HCT116 (cell line): ENCODE data around the gene RHBDL3. TPM values are rescaled to one million over a fixed set of nuclear protein-coding genes. Genes with fewer than 3 reads are reported as not detected.

Experiments used
- ATAC-seq: fragments of 200-7000 bp; cut with Tn5 transposase; 2 replicates; pipeline ENCODE4 v1.9.1; 2020; ENCODE audit warnings: mild to moderate bottlenecking, moderate library complexity
- BruUV-seq: library from RNA; stranded (reverse); fragments of 400-500 nt; replicated peaks from 2 replicates; lab custom pipeline; 2021; lab: Mats Ljungman, UMichigan
- CTCF ChIA-PET: fragments of 300-600 bp; sonication (Branson Sonifier 250); formaldehyde crosslinking; loops from one replicate; lab custom pipeline; 2021; ENCODE audit warnings: antibody characterized with exemption; lab: Charles Lee
- POLR2A ChIA-PET: fragments of 300-600, 350-600 bp; sonication (Branson Sonifier 250); formaldehyde crosslinking; loops from one replicate; lab custom pipeline; 2021; ENCODE audit warnings: antibody characterized with exemption; lab: Charles Lee
- RAD21 ChIA-PET, 2 experiments: fragments of 300-600 bp; sonication (Branson Sonifier 250); formaldehyde crosslinking; loops; one replicate each; lab custom pipeline; 2023; ENCODE audit warnings: low total read pairs in 2 of 2; ENCODE audit not compliant: uncharacterized antibody in 2 of 2, unreplicated experiment in 2 of 2, low non-redundant PET in 1 of 2; lab: Charles Lee
- DNase-seq: peaks from one replicate; pipeline ENCODE4 v3.0.0-alpha.2; 2010; ENCODE audit warnings: low read depth, low spot score
- H2AFZ ChIP-seq: fragments of 200-600 bp; shearing (Covaris generic), sonication (generic); 2 replicates; pipeline ENCODE4 v1.6.1; 2017; ENCODE audit warnings: low read depth, mixed run types, mixed read lengths, antibody characterized with exemption, low read length; ENCODE audit not compliant: poor library complexity, severe bottlenecking
- H3K27ac ChIP-seq: 2 replicates; pipeline ENCODE4 v1.5.1; 2012; ENCODE audit warnings: low read depth, low read length
- H3K27me3 ChIP-seq: fragments of 200-600 bp; sonication (generic); 2 replicates; pipeline ENCODE4 v1.6.1; 2016; ENCODE audit warnings: mixed run types, low read length, mixed read lengths; ENCODE audit not compliant: insufficient read depth
- H3K36me3 ChIP-seq, 2 experiments: fragments of 200-500 bp in 1 of 2; fragments of 200-600 bp in 1 of 2; sonication (Bioruptor generic) in 1 of 2; sonication (generic) in 1 of 2; 2 replicates each; pipeline versions ENCODE4 v1.5.1 to v1.6.1; 2014 to 2016; ENCODE audit warnings: low read length in 2 of 2, inconsistent platforms in 1 of 2, mixed read lengths in 1 of 2, mixed run types in 1 of 2; ENCODE audit not compliant: insufficient read depth in 2 of 2, control insufficient read depth in 1 of 2
- H3K4me1 ChIP-seq, 2 experiments: fragments of 200-600 bp in 1 of 2; sonication (generic) in 1 of 2; 2 replicates each; pipeline versions ENCODE4 v1.5.1 to v1.6.1; 2012 to 2017; ENCODE audit warnings: low read length in 2 of 2, inconsistent platforms in 1 of 2, mild to moderate bottlenecking in 1 of 2, mixed read lengths in 1 of 2, mixed run types in 1 of 2, moderate library complexity in 1 of 2; ENCODE audit not compliant: insufficient read depth in 2 of 2, control insufficient read depth in 1 of 2
- H3K4me2 ChIP-seq: fragments of 200-600 bp; sonication (generic); 2 replicates; pipeline ENCODE4 v1.6.1; 2017; ENCODE audit warnings: mixed run types, low read length, mixed read lengths
- H3K4me3 ChIP-seq, 2 experiments: fragments of 200-600 bp in 1 of 2; sonication (generic) in 1 of 2; replicated peaks in 1 of 2; 2 replicates each; pipeline ENCODE4 v1.5.1; 2011 to 2016; ENCODE audit warnings: low read length in 2 of 2, control low read depth in 1 of 2, low read depth in 1 of 2, mild to moderate bottlenecking in 1 of 2, mixed read lengths in 1 of 2, mixed run types in 1 of 2
- H3K79me2 ChIP-seq: fragments of 200-600 bp; sonication (generic); 2 replicates; pipeline ENCODE4 v1.6.1; 2017; ENCODE audit warnings: mild to moderate bottlenecking, mixed run types, low read length, moderate library complexity, mixed read lengths; ENCODE audit not compliant: insufficient read depth
- H3K9ac ChIP-seq: fragments of 200-600 bp; sonication (generic); 2 replicates; pipeline ENCODE4 v1.6.1; 2016; ENCODE audit warnings: low read length, mixed read lengths
- H3K9me2 ChIP-seq: fragments of 200-600 bp; sonication (generic), shearing (Covaris generic); 2 replicates; pipeline ENCODE4 v1.6.1; 2017; ENCODE audit warnings: mixed run types, mild to moderate bottlenecking, moderate library complexity; ENCODE audit not compliant: insufficient read depth
- H3K9me3 ChIP-seq, 2 experiments: fragments of 200-500 bp in 1 of 2; fragments of 200-600 bp in 1 of 2; sonication (Bioruptor generic) in 1 of 2; sonication (generic) in 1 of 2; 2 replicates each; pipeline ENCODE4 v1.6.1; 2014 to 2017; ENCODE audit warnings: low read length in 2 of 2, mixed read lengths in 2 of 2, inconsistent platforms in 1 of 2, low read depth in 1 of 2, mild to moderate bottlenecking in 1 of 2, mixed run types in 1 of 2, moderate library complexity in 1 of 2; ENCODE audit not compliant: control insufficient read depth in 1 of 2, insufficient read depth in 1 of 2
- H4K20me1 ChIP-seq: fragments of 200-600 bp; sonication (generic), shearing (Covaris generic); 2 replicates; pipeline ENCODE4 v1.6.1; 2017; ENCODE audit warnings: mixed run types, mild to moderate bottlenecking, moderate library complexity; ENCODE audit not compliant: insufficient read depth
- CBX3 ChIP-seq: IDR thresholded peaks from 2 replicates; pipeline ENCODE4 v1.6.1; 2012; ENCODE audit warnings: low read depth
- CEBPB ChIP-seq: IDR thresholded peaks from 2 replicates; pipeline ENCODE4 v1.6.1; 2012; ENCODE audit warnings: low read depth
- EGR1 ChIP-seq: IDR thresholded peaks from 2 replicates; pipeline ENCODE4 v1.6.1; 2012; ENCODE audit warnings: low read depth
- ELF1 ChIP-seq: IDR thresholded peaks from 2 replicates; pipeline ENCODE4 v1.6.1; 2012; ENCODE audit warnings: low read depth, borderline replicate concordance
- JUND ChIP-seq: IDR thresholded peaks from 2 replicates; pipeline ENCODE4 v1.6.1; 2012
- POLR2A ChIP-seq: IDR thresholded peaks from 2 replicates; pipeline ENCODE4 v1.7.0; 2011; ENCODE audit warnings: borderline replicate concordance; ENCODE audit not compliant: insufficient read depth, insufficient read length; ENCODE audit errors: extremely low read depth
- POLR2AphosphoS5 ChIP-seq: IDR thresholded peaks from 2 replicates; pipeline ENCODE4 v1.6.1; 2011; ENCODE audit warnings: mild to moderate bottlenecking, low read depth, low read length, moderate library complexity
- SIN3A ChIP-seq: IDR thresholded peaks from 2 replicates; pipeline ENCODE4 v1.6.1; 2012; ENCODE audit warnings: low read depth
- SRF ChIP-seq: IDR thresholded peaks from 2 replicates; pipeline ENCODE4 v1.6.1; 2012; ENCODE audit warnings: low read depth
- TCF7L2 ChIP-seq: IDR thresholded peaks from 2 replicates; pipeline ENCODE4 v1.7.0; 2011; ENCODE audit warnings: borderline replicate concordance, inconsistent platforms; ENCODE audit not compliant: insufficient read depth, insufficient read length; ENCODE audit errors: extremely low read depth
- YY1 ChIP-seq: IDR thresholded peaks from 2 replicates; pipeline ENCODE4 v1.6.1; 2011; ENCODE audit warnings: low read length, low read depth, moderate library complexity, mild to moderate bottlenecking; ENCODE audit not compliant: insufficient replicate concordance; ENCODE audit errors: extremely low read depth
- ZFX ChIP-seq: fragments of 450-650 bp; IDR thresholded peaks from 2 replicates; pipeline ENCODE4 v1.6.1; 2017
- ZNF274 ChIP-seq: fragments of 200-500 bp; sonication (Bioruptor generic); IDR thresholded peaks from 2 replicates; pipeline ENCODE4 v1.6.1; 2014; ENCODE audit warnings: mild to moderate bottlenecking, low read depth, low read length, inconsistent platforms
- intact Hi-C: fragments of 100-400 bp; cut with micrococcal nuclease; formaldehyde crosslinking; loops from 2 replicates; pipeline ENCODE4 v1.10.0; 2022
- total RNA-seq: library from RNA; stranded (reverse); gene quantifications from one replicate; pipeline ENCODE4 v1.2.1, GENCODE V29; 2021; ENCODE audit not compliant: unreplicated experiment
- TF ChIP-seq, protein P1 (sequence below): IDR thresholded peaks from 2 replicates; pipeline ENCODE4 v1.6.1; 2011; ENCODE audit warnings: mild to moderate bottlenecking, low read length, moderate library complexity; ENCODE audit not compliant: insufficient replicate concordance; ENCODE audit errors: extremely low read depth
- TF ChIP-seq, protein P2 (sequence below), 3 experiments: fragments of 200-600 bp in 1 of 3; sonication (generic) in 1 of 3; IDR thresholded peaks in 2 of 3; conservative IDR thresholded peaks in 1 of 3; 2 replicates each; pipeline ENCODE4 v1.5.1; 2012 to 2017; ENCODE audit warnings: low read depth in 2 of 3, low read length in 2 of 3, antibody characterized with exemption in 1 of 3, borderline replicate concordance in 1 of 3, control low read depth in 1 of 3, mild to moderate bottlenecking in 1 of 3, mixed read lengths in 1 of 3, mixed run types in 1 of 3, moderate library complexity in 1 of 3; ENCODE audit not compliant: insufficient read depth in 1 of 3

Gene RHBDL3
- total RNA-seq, 1 experiment from 2014 or later: 4.0 TPM

DNA sequence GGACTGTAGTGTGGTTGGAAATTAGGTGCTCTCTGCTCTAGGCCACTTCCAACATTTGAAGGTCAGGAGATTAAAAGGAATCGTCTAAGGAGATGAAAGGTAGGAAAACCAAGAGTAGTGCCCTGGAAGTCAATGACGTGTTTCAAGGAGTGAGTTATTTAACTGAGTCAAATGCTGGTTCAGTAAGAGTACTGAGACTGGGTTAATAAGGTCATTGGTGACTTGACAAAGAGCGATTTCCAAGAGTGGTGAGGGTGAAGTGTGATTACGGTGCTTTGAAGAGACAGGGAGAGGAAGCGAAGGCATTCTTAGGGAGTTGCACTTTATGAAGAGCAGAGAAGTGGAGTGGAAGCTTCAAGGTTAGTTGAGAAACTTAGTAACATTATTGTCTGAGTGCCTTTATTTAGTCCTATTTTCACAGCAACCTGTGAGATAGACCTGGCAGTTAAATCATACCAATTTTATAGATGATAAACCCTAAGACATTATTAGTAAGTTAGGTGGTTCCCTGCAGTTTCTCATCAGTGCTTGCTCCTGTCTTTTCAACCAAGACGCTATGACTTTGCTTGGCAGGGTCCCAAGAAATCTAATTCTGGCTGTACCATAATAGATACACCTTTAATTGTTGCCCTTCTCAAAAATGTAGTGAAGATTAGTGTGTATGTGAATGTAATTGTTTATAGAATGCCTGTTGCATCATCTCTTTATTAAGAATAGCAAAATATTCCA is 90.2 kb downstream of the RHBDL3 start:
- H3K4me3 ChIP-seq: no peak overlapping the region
- no peaks in the 10 kb centered on the region for H3K9me2 ChIP-seq
- H3K27me3 ChIP-seq: no peaks in the 10 kb centered on the region
- BruUV-seq: no TSS peak
- ChIA-PET RAD21 (no interaction called here), CTCF (no interaction called here), POLR2A (interaction anchor here (1.1 kb wide), 1 partner anchor 10 kb away, joined by 3 read pairs; no protein-coding TSS in a partner anchor)
- no peak for ATAC-seq
- no peak overlapping the region for H2AFZ ChIP-seq
- H3K79me2 ChIP-seq: peaks cover 100% of the 10 kb centered on the region
- peaks cover 46 to 71% of the 10 kb centered on the region in 2 experiments for H3K36me3 ChIP-seq
- H4K20me1 ChIP-seq: peaks cover 62% of the 10 kb centered on the region; the same call in 1 of the 2 replicates
- intact Hi-C loops: no loop called here
- H3K27ac ChIP-seq: no peak overlapping the region
- no peak for DNase-seq
- H3K9me3 ChIP-seq: no peaks in the 10 kb centered on the region
- H3K9ac ChIP-seq: no peak overlapping the region
- no peak overlapping the region for H3K4me2 ChIP-seq
- no peak for TF ChIP-seq SIN3A
- TF ChIP-seq, protein P1, sequence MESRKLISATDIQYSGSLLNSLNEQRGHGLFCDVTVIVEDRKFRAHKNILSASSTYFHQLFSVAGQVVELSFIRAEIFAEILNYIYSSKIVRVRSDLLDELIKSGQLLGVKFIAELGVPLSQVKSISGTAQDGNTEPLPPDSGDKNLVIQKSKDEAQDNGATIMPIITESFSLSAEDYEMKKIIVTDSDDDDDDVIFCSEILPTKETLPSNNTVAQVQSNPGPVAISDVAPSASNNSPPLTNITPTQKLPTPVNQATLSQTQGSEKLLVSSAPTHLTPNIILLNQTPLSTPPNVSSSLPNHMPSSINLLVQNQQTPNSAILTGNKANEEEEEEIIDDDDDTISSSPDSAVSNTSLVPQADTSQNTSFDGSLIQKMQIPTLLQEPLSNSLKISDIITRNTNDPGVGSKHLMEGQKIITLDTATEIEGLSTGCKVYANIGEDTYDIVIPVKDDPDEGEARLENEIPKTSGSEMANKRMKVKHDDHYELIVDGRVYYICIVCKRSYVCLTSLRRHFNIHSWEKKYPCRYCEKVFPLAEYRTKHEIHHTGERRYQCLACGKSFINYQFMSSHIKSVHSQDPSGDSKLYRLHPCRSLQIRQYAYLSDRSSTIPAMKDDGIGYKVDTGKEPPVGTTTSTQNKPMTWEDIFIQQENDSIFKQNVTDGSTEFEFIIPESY: no peak
- no peak for TF ChIP-seq YY1
- TF ChIP-seq JUND: no peak
- no peak for TF ChIP-seq SRF
- no peak for TF ChIP-seq ZNF274
- TF ChIP-seq CBX3: no peak
- TF ChIP-seq, protein P2, sequence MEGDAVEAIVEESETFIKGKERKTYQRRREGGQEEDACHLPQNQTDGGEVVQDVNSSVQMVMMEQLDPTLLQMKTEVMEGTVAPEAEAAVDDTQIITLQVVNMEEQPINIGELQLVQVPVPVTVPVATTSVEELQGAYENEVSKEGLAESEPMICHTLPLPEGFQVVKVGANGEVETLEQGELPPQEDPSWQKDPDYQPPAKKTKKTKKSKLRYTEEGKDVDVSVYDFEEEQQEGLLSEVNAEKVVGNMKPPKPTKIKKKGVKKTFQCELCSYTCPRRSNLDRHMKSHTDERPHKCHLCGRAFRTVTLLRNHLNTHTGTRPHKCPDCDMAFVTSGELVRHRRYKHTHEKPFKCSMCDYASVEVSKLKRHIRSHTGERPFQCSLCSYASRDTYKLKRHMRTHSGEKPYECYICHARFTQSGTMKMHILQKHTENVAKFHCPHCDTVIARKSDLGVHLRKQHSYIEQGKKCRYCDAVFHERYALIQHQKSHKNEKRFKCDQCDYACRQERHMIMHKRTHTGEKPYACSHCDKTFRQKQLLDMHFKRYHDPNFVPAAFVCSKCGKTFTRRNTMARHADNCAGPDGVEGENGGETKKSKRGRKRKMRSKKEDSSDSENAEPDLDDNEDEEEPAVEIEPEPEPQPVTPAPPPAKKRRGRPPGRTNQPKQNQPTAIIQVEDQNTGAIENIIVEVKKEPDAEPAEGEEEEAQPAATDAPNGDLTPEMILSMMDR (IDR thresholded peaks at IDR 0.05 in 2 of 3, conservative IDR thresholded peaks at IDR 0.05 in 1 of 3; ENCODE audit: borderline replicate concordance in 1 of 3, insufficient read depth in 1 of 3, low read depth in 2 of 3, low read length in 2 of 3): no peak
- TF ChIP-seq EGR1: no peak
- no peak for TF ChIP-seq TCF7L2
- no peak for TF ChIP-seq POLR2A
- TF ChIP-seq CEBPB: no peak
- no peak for TF ChIP-seq POLR2AphosphoS5
- no peak for TF ChIP-seq ELF1
- TF ChIP-seq ZFX: no peak
- peaks cover 5 to 18% of the 10 kb centered on the region in 2 experiments; a peak in 3 of 4 replicates for H3K4me1 ChIP-seq
